GM19372 (cell line): ENCODE measurements around the gene ALG1.
A peak's percentile ranks its signal among the peaks of the same experiment; 100 is the strongest.

ENCODE experiments used
- ATAC-seq: cut with Tn5 transposase; IDR thresholded peaks from one replicate; pipeline ENCODE4 v1.9.1; 2021; ENCODE audit warnings: mild to moderate bottlenecking, low read depth, moderate library complexity; ENCODE audit not compliant: unreplicated experiment

Gene ALG1

GRCh38 chr16:5071681-5072333 lies at the start of gene ALG1:
TSS of gene ALG1 (plus strand) at chr16:5071843. CDS start at chr16:5071850, 7 bp downstream.
- peak; percentile 92 for ATAC-seq

GRCh38 chr16:5022521-5022920 lies 49.1 kb upstream of the ALG1 start:
- ATAC-seq: no peak

DNA sequence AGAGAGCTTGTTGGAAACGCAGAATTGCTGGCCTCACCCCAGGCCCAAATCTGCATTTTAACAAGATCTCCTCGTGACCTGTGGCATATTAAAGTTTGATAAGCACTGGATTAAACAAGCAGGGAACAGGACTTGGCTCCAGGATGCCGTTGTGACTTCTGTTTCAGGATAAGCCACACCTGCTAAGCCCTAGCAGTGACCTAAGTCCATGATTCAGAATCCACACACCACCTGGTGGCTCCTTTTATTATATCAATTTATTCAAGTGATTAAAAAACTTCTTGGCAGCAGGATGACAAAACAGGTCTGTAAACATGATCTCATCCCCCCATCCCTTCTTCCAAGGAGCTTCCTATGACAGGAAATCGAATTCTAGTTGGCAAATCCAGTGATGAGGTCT lies 47.0 kb upstream of the ALG1 start:
- ATAC-seq: no peak

DNA sequence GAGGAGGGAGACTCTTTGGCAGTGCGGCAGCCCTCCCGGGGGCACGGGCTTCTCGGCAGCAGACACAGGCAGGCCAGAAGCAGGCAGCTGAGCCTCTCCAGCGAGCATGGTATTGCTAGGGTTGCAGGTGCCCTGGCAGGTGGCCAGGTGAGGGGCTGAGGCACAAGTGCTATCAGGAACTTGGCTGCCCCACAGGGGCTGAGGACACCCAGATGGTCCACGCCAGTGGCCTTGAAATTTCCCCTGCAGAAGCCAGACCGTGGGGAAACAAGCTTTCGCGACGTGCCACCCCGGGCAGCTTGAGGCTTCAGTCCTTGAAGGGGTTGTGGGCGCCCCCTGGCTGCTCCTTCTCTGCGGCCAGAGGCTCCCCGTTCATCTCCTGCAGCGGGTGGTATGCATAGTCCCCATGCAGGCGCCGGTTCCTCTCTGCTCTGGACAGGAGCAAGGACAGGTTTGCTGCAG lies 46.4 kb upstream of the ALG1 start:
- no peak for ATAC-seq

GRCh38 chr16:5026664-5027063 lies 45.0 kb upstream of the ALG1 start:
- no peak for ATAC-seq

DNA sequence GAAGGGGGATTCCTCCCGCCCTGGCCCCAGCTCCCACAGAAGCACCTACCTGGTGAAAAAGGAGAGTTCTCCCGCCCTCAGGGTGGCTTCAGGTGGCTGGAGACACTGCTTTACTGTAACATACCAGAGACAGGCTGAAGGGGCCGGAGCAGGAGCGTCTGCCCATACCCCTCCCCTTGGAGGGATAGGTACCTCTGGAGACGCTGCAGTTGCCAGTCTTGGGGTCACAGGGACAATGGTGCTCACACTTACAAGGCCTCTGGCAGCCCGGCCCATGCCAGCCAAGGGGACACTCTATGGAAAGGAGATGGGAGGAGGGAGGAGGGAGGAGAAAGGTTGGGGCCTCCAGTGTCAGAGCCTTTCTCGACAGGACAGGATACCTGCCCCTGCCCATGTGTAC lies 44.6 kb upstream of the ALG1 start:
- ATAC-seq: no peak

GRCh38 chr16:5027575-5028235 lies 43.9 kb upstream of the ALG1 start:
- no peak for ATAC-seq

DNA sequence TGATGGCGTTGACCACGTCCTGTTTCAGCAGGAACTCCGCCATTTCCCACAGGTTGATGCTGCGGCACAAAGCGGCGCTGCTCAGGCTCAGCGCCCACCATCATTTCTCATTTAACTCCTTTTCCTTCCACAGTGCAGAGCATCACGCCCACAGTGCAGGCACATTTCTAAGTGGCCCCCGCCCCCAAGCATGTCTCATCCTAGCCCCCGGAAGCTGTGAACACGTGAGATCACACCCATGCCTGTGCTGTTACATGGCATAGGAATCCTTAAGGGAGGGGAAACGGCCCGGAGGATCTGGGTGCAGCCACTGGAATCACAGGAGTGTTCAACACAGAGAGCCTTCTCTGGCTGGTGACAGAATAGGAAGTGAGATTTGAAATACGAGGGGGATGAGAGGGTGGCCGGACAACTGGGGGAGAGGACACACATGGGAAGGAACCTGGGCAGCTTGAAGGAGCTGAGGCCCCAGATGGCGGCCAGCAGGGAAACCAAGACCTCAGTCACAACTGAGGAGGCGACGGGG lies 42.6 kb upstream of the ALG1 start:
- ATAC-seq: no peak

GRCh38 chr16:5030251-5030870 lies 41.3 kb upstream of the ALG1 start:
- no peak for ATAC-seq

- ATAC-seq: no peak
Measured at GRCh38 chr16:5031601-5032000, 40.0 kb upstream of the ALG1 start.

GRCh38 chr16:5032748-5033167 lies 38.9 kb upstream of the ALG1 start:
- no peak for ATAC-seq

- ATAC-seq: peak; percentile 92
Measured at GRCh38 chr16:5033256-5034166, 38.1 kb upstream of the ALG1 start, which contains the start of gene NAGPA. TSS of gene NAGPA (minus strand) at chr16:5033935. CDS start at chr16:5033914, 21 bp downstream.

GRCh38 chr16:5034167-5034523 lies 37.5 kb upstream of the ALG1 start:
- no peak for ATAC-seq

GRCh38 chr16:5035909-5036227 lies 35.8 kb upstream of the ALG1 start:
- no peak for ATAC-seq

GRCh38 chr16:5036228-5037156 lies 35.2 kb upstream of the ALG1 start:
- ATAC-seq: no peak

DNA sequence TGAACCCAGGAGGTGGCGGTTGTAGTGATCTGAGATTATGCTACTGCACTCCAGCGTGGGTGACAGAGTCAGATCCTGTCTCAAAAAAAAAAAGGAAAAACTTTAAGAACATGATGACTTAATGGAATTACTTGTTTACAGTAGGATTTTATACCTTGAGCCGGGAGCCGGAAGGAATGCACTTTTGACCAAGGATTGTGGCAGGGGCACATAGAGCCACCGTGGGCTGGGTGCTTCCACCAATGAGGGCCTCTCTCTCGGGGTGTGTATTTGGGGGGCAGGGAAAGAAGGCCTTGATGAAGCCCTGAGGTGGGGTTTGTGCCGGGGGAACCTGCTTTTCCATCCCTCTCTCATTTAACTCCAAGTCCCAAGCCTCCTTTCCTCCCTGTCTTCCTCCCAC lies 31.2 kb upstream of the ALG1 start:
- ATAC-seq: no peak

GRCh38 chr16:5041600-5042133 lies 30.0 kb upstream of the ALG1 start:
- peak; percentile 66 for ATAC-seq

DNA sequence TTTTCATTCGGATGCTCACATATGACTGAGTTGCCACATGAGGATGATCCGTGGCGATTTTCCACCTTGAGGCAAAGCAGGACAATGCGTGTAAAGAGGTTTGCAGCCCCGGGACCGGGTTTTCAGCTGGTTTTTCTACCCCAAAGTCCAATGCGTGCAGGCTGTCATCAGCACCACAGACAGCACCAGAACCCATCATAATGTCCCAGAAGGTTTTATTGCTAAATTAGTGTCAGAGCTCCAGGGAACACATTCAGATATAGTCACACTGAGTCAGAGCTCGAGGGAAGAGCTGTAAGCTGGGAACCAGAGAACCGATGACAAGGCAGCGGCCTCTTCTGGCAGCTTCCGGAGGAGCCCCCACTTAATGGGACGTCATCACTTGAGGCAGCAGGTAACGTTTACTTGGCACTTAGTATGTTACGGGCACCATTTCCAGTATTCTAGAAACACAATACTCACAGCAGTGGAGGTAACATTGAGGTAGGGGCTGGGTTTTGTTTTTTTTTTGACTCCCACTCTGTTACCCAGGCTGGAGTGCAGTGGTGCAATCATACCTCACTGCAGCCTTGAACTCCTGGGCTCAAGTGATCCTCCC lies 29.0 kb upstream of the ALG1 start:
- no peak for ATAC-seq

GRCh38 chr16:5044011-5044540 lies 27.6 kb upstream of the ALG1 start:
- no peak for ATAC-seq
